ENCODE results near the gene RNF103. TPM values are rescaled to one million over a fixed set of nuclear protein-coding genes. Genes with fewer than 3 reads are reported as not detected.

RNF103 gene
- total RNA-seq, 1 experiment from 2014 or later: 12.4 TPM

- no peak for DNase-seq (ENCODE audit: unreplicated experiment)
- intact Hi-C loops (cut with micrococcal nuclease): no loop called here
- Mint-ChIP-seq H3K27me3 (ENCODE audit: insufficient read depth, unreplicated experiment) (no peaks in the 10 kb centered on the region), H3K9me3 (ENCODE audit: unreplicated experiment) (no peaks in the 10 kb centered on the region), H3K4me3 (ENCODE audit: unreplicated experiment) (no peak overlapping the region), H3K36me3 (ENCODE audit: insufficient read depth, unreplicated experiment) (peaks cover 6% of the 10 kb centered on the region), H3K4me1 (ENCODE audit: insufficient read depth, unreplicated experiment) (no peaks in the 10 kb centered on the region), H3K27ac (ENCODE audit: low read depth, unreplicated experiment) (no peak overlapping the region)
- no peak for TF ChIP-seq CTCF (IDR thresholded peaks at IDR 0.05; ENCODE audit: unreplicated experiment)
- CTCF ChIA-PET: no interaction called here
- BruUV-seq (replicated peaks): no TSS peak
- POLR2A ChIA-PET: interaction anchor here (1.0 kb wide), 1 partner anchor 68 kb away, joined by 3 read pairs; no protein-coding TSS in a partner anchor
These were observed 9.5 kb upstream of the RNF103 start for GRCh38 chr2:86633155-86633651.

GRCh38 chr2:86632672-86633071 lies 9.0 kb upstream of the RNF103 start:
- H3K36me3 Mint-ChIP-seq (ENCODE audit: insufficient read depth, unreplicated experiment): peaks cover 6% of the 10 kb centered on the region
- no peak overlapping the region for H3K27ac Mint-ChIP-seq (ENCODE audit: low read depth, unreplicated experiment)
- intact Hi-C loops (cut with micrococcal nuclease): no loop called here
- H3K27me3 Mint-ChIP-seq (ENCODE audit: insufficient read depth, unreplicated experiment): no peaks in the 10 kb centered on the region
- H3K4me3 Mint-ChIP-seq (ENCODE audit: unreplicated experiment): no peak overlapping the region
- ChIA-PET POLR2A (interaction anchor here (1.0 kb wide), 1 partner anchor 69 kb away, joined by 3 read pairs; no protein-coding TSS in a partner anchor), CTCF (no interaction called here)
- no peaks in the 10 kb centered on the region for H3K4me1 Mint-ChIP-seq (ENCODE audit: insufficient read depth, unreplicated experiment)
- no peak for DNase-seq (ENCODE audit: unreplicated experiment)
- BruUV-seq (replicated peaks): no TSS peak
- TF ChIP-seq CTCF (IDR thresholded peaks at IDR 0.05; ENCODE audit: unreplicated experiment): no peak
- H3K9me3 Mint-ChIP-seq (ENCODE audit: unreplicated experiment): no peaks in the 10 kb centered on the region

- Mint-ChIP-seq H3K36me3 (ENCODE audit: insufficient read depth, unreplicated experiment) (peaks cover 4% of the 10 kb centered on the region), H3K27me3 (ENCODE audit: insufficient read depth, unreplicated experiment) (no peaks in the 10 kb centered on the region), H3K4me3 (ENCODE audit: unreplicated experiment) (no peak overlapping the region), H3K27ac (ENCODE audit: low read depth, unreplicated experiment) (no peak overlapping the region), H3K4me1 (ENCODE audit: insufficient read depth, unreplicated experiment) (no peaks in the 10 kb centered on the region), H3K9me3 (ENCODE audit: unreplicated experiment) (no peaks in the 10 kb centered on the region)
- CTCF ChIA-PET: no interaction called here
- intact Hi-C loops (cut with micrococcal nuclease): no loop called here
- POLR2A ChIA-PET: interaction anchor here (0.5 to 1.1 kb wide), 3 partner anchors 14 to 69 kb away, joined by 3 read pairs; no protein-coding TSS in a partner anchor
- no peak for DNase-seq (ENCODE audit: unreplicated experiment)
- TF ChIP-seq CTCF (IDR thresholded peaks at IDR 0.05; ENCODE audit: unreplicated experiment): no peak
- BruUV-seq (replicated peaks): no TSS peak
These were observed 8.3 kb upstream of the RNF103 start for GRCh38 chr2:86631846-86632485.

- no TSS peak for BruUV-seq (replicated peaks)
- Mint-ChIP-seq H3K36me3 (ENCODE audit: insufficient read depth, unreplicated experiment) (peaks cover 6% of the 10 kb centered on the region), H3K9me3 (ENCODE audit: unreplicated experiment) (no peaks in the 10 kb centered on the region), H3K27ac (ENCODE audit: low read depth, unreplicated experiment) (no peak overlapping the region), H3K4me1 (ENCODE audit: insufficient read depth, unreplicated experiment) (no peaks in the 10 kb centered on the region), H3K4me3 (ENCODE audit: unreplicated experiment) (no peak overlapping the region), H3K27me3 (ENCODE audit: insufficient read depth, unreplicated experiment) (no peaks in the 10 kb centered on the region)
- no peak for DNase-seq (ENCODE audit: unreplicated experiment)
- intact Hi-C loops (cut with micrococcal nuclease): loop anchor here (10.0 kb wide), 1 partner anchor 403 kb away; no protein-coding TSS in a partner anchor
- no peak for TF ChIP-seq CTCF (IDR thresholded peaks at IDR 0.05; ENCODE audit: unreplicated experiment)
- CTCF ChIA-PET: interaction anchor here (0.8 to 0.9 kb wide), 2 partner anchors 136 to 407 kb away, joined by 3 read pairs; no protein-coding TSS in a partner anchor
- POLR2A ChIA-PET: interaction anchor here (0.7 kb wide), 1 partner anchor 234 kb away, joined by 5 read pairs; no protein-coding TSS in a partner anchor
These were observed 4.4 kb upstream of the RNF103 start for GRCh38 chr2:86628091-86628522.
